Upper lobe of left lung (tissue), 6 donors: ENCODE results near the gene NUP153. TPM values are rescaled to one million over a fixed set of nuclear protein-coding genes. Genes with fewer than 3 reads are reported as not detected.
"Not testable (repeated sequence)": the region's sequence is repeated elsewhere in the genome, so short reads cannot be mapped to it uniquely, and the experiment has no call there.

Source experiments
- ATAC-seq, 2 donors: fragments of 200-7000 bp; cut with Tn5 transposase; one replicate each; pipeline ENCODE4 v1.9.1; 2022; ENCODE audit warnings: mild to moderate bottlenecking in 2 of 2, moderate library complexity in 2 of 2; ENCODE audit not compliant: low FRiP score in 2 of 2
- DNase-seq, 2 donors: peaks; one replicate each; pipeline ENCODE4 v3.0.0-alpha.2; 2019 to 2020
- H3K27ac ChIP-seq, 4 donors: fragments of 200-600 bp; sonication (generic); one replicate each; pipeline ENCODE4 v1.5.1; 2016 to 2019
- H3K27me3 ChIP-seq, 4 donors: fragments of 200-600 bp; sonication (generic); one replicate each; pipeline ENCODE4 v1.5.1; 2017 to 2019
- H3K36me3 ChIP-seq, 4 donors: fragments of 200-600 bp; sonication (generic); one replicate each; pipeline ENCODE4 v1.5.1; 2016 to 2019
- H3K4me1 ChIP-seq, 4 donors: fragments of 200-600 bp; sonication (generic); one replicate each; pipeline ENCODE4 v1.5.1; 2018 to 2019
- H3K4me3 ChIP-seq, 4 donors: fragments of 200-600 bp; sonication (generic); one replicate each; pipeline ENCODE4 v1.5.1; 2017 to 2019; ENCODE audit warnings: mild to moderate bottlenecking in 2 of 4, moderate library complexity in 1 of 4
- H3K9me3 ChIP-seq, 4 donors: fragments of 200-600 bp; sonication (generic); one replicate each; pipeline ENCODE4 v1.5.1; 2018 to 2019
- EP300 ChIP-seq, 4 donors: sonication (generic); formaldehyde crosslinking; IDR thresholded peaks; one replicate each; pipeline ENCODE4 v1.5.1; 2017; ENCODE audit warnings: antibody characterized with exemption in 4 of 4, control low read depth in 2 of 4
- POLR2A ChIP-seq, 4 donors: fragments of 450-650 bp; IDR thresholded peaks; one replicate each; pipeline ENCODE4 v1.5.1; 2016 to 2017; ENCODE audit warnings: antibody characterized with exemption in 4 of 4, mild to moderate bottlenecking in 2 of 4
- POLR2AphosphoS5 ChIP-seq, 2 donors: sonication (generic); formaldehyde crosslinking; IDR thresholded peaks; one replicate each; pipeline ENCODE4 v1.5.1; 2017; ENCODE audit warnings: antibody characterized with exemption in 2 of 2
- WGBS, 2 donors: methylation state at CpG; one replicate each; pipeline ENCODE4 v1.1.5; 2017 to 2018; 5-methylcytosine and 5-hydroxymethylcytosine counted together
- total RNA-seq, 6 donors: library from RNA; depleted of rRNA in 4 of 6; stranded (reverse); fragments of >200 nt in 4 of 6; gene quantifications; one replicate each; pipeline versions ENCODE4 v1.1.0 to v1.2.1, GENCODE V29; 2016 to 2021
- TF ChIP-seq, protein P1 (sequence below), 6 experiments: fragments of 450-650 bp in 4 of 6; fragments of 200-600 bp in 2 of 6; sonication (generic) in 2 of 6; IDR thresholded peaks; one replicate each; pipeline ENCODE4 v1.5.1; 2016 to 2019; ENCODE audit warnings: antibody characterized with exemption in 6 of 6
- donor health status: DM: no; HTN: no; CAD: no; lungs with moderate emphysema.
- donor health status: DM: no; HTN: yes; CAD: no; lungs with severe emphysema.

NUP153 gene
- total RNA-seq: 10 to 100 TPM; 16.9 to 43.8 (median 29.0) TPM

DNA sequence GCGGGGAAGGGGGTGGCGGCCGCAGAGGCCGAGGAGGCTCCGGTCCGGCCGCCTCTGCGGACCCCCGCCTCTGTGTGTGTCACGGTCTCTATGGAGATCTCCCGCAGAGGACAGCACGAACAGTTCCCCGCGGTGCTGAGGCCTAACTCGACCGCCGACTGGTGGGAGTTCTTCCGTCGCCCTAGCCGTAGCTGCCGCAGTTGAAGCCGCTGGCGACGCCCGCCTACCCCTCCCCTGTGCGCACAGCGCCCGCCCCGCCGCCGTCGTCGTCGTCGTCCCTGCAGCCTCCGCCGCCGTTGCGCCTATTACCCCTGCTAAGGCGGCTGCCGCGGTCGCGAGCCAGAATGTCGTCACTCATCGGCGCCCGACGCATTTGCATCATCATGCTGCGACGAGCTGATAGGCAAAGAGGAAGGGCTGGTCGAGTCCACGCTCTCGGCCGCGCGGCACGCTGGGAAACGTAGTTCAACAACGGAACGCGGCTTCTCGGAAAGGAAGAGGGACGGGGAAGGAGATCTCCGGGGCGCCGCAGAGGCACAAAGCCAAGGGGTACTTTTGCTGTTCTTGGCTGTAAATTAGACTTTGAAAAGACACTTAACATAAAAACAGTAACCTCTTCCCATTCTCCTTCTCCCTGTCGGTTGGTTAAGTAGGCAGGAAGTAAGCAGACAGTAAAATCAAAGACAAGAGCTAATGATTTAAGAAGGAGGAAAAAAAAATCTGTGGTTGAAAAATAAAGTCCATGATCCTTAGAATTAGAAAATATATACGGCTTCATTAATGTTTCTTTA, at the start of gene NUP153:
Gene NUP153 (minus strand): TSS at position 346 of the 791 bp plus-strand sequence. CDS start 538 bp downstream, outside the sequence.
- Histone ChIP-seq H3K27me3 (no peaks in the 10 kb centered on the region), H3K9me3 (no peaks in the 10 kb centered on the region), H3K4me3 (peak within 1 kb of the TSS; percentile 48 to 98 (median 82)), H3K36me3 (no peaks in the 10 kb centered on the region), H3K4me1 (peaks cover 32 to 40% (median 36%) of the 10 kb centered on the region in 4 donors), H3K27ac (peak within 1 kb of the TSS; percentile 98 to 100 (median 98))
- WGBS, 2 donors: 0% methylated on average over 33 to 55 of the region's 69 CpGs
- ATAC-seq: peak; percentile 91 to 95
- peak; percentile 99 for TF ChIP-seq POLR2AphosphoS5 (IDR thresholded peaks at IDR 0.05)
- peak in 2 of 4 donors; percentile 37 to 76 for TF ChIP-seq EP300 (IDR thresholded peaks at IDR 0.05)
- peak in 3 of 4 donors; percentile 86 to 97 (median 96) for TF ChIP-seq POLR2A (IDR thresholded peaks at IDR 0.05)
- TF ChIP-seq, protein P1, sequence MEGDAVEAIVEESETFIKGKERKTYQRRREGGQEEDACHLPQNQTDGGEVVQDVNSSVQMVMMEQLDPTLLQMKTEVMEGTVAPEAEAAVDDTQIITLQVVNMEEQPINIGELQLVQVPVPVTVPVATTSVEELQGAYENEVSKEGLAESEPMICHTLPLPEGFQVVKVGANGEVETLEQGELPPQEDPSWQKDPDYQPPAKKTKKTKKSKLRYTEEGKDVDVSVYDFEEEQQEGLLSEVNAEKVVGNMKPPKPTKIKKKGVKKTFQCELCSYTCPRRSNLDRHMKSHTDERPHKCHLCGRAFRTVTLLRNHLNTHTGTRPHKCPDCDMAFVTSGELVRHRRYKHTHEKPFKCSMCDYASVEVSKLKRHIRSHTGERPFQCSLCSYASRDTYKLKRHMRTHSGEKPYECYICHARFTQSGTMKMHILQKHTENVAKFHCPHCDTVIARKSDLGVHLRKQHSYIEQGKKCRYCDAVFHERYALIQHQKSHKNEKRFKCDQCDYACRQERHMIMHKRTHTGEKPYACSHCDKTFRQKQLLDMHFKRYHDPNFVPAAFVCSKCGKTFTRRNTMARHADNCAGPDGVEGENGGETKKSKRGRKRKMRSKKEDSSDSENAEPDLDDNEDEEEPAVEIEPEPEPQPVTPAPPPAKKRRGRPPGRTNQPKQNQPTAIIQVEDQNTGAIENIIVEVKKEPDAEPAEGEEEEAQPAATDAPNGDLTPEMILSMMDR (IDR thresholded peaks at IDR 0.05): peak in 2 of 6 experiments; percentile 14 to 28
- peak; percentile 99 to 100 for DNase-seq

DNA sequence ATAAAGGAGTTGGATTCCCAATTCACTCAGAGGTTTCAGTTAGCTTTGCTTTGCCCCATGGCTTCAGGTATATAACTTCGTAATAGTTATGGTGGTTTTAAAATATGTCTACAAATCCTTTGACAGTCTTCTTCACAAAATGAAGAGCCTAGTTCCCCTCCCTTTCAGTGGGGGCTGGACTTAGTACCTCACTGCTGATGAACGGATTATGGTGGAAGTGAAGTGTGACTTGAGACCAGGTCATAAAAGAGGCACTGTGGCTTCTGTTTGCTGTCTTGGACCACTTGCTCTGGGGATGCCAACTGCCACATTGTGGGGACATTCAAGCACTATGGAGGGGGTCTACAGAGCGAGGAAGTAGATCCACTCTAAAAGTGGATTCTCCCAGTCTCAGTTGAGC, 47.5 kb upstream of the NUP153 start:
- ATAC-seq: no peak
- TF ChIP-seq POLR2AphosphoS5 (IDR thresholded peaks at IDR 0.05) (no peak), POLR2A (IDR thresholded peaks at IDR 0.05) (no peak), EP300 (IDR thresholded peaks at IDR 0.05) (no peak)
- TF ChIP-seq, protein P1 (IDR thresholded peaks at IDR 0.05): no peak
- H3K4me1 ChIP-seq: no peaks in the 10 kb centered on the region

DNA sequence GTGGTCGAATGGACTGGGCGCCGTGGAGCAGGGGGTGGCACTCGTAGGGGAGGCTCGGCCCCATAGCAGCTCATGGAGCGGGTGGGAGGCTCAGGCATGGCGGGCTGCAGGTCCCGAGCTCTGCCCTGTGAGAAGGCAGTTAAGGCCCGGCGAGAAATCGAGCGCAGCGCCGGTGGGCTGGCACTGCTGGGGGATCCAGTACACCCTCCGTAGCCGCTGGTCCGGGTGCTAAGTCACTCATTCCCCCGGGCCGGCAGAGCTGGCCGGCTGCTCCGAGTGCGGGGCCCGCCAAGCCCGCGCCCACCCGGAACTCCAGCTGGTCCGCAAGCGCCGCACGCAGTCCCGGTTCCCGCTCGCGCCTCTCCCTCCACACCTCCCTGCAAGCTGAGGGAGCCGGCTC, 38.6 kb upstream of the NUP153 start:
- H3K9me3 ChIP-seq, H3K4me3 ChIP-seq, H3K36me3 ChIP-seq, H3K4me1 ChIP-seq, ATAC-seq, H3K27ac ChIP-seq, H3K27me3 ChIP-seq: not testable (repeated sequence)
- WGBS, 2 donors: 97 to 98% methylated on average over 35 of the region's 35 CpGs
- peak in 1 of 2 donors; percentile 69 for DNase-seq

More for the DNA sequence above, 47.5 kb upstream of the NUP153 start:
- no peak for DNase-seq
- Histone ChIP-seq H3K4me3 (no peak overlapping the region), H3K27me3 (no peaks in the 10 kb centered on the region), H3K9me3 (no peaks in the 10 kb centered on the region), H3K27ac (no peak overlapping the region), H3K36me3 (peaks cover 0 to 5% (median 0%) of the 10 kb centered on the region in 4 donors)
- WGBS, 2 donors: 74 to 83% methylated on average over 3 of the region's 3 CpGs

DNA sequence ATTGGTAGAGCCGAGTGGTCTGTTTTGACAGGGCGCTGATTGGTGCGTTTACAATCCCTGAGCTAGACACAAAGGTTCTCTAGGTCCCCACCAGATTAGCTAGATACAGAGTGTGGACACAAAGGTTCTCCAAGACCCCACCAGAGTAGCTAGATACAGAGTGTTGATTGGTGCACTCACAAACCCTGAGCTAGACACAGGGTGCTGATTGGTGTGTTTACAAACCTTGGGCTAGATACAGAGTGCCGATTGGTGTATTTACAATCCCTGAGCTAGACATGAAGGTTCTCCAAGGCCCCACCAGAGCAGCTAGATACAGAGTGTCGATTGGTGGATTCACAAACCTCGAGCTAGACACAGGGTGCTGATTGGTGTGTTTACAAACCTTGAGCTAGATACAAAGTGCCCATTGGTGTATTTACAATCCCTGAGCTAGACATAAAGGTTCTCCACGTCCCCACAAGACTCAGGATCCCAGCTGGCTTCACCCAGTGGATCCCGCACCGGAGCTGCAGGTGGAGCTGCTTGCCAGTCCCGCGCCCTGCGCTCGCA, 38.1 kb upstream of the NUP153 start:
- H3K4me3 ChIP-seq, ATAC-seq, H3K36me3 ChIP-seq, H3K9me3 ChIP-seq, H3K27me3 ChIP-seq, DNase-seq, H3K4me1 ChIP-seq, H3K27ac ChIP-seq: not testable (repeated sequence)
- WGBS, 2 donors: 85 to 91% methylated on average over 8 to 13 of the region's 13 CpGs

GRCh38 chr6:17744019-17744756, 37.5 kb upstream of the NUP153 start:
- H3K36me3 ChIP-seq: no peaks in the 10 kb centered on the region
- no peak for DNase-seq
- H3K4me3 ChIP-seq: no peak overlapping the region
- TF ChIP-seq, protein P1 (IDR thresholded peaks at IDR 0.05): no peak
- TF ChIP-seq EP300 (IDR thresholded peaks at IDR 0.05) (no peak), POLR2AphosphoS5 (IDR thresholded peaks at IDR 0.05) (no peak), POLR2A (IDR thresholded peaks at IDR 0.05) (no peak)
- H3K27me3 ChIP-seq: no peaks in the 10 kb centered on the region
- no peak for ATAC-seq
- H3K4me1 ChIP-seq: no peaks in the 10 kb centered on the region
- no peaks in the 10 kb centered on the region for H3K9me3 ChIP-seq
- no peak overlapping the region for H3K27ac ChIP-seq
- 66 to 71% methylated on average over 11 of the region's 11 CpGs for WGBS, 2 donors
